Colon (tissue), 2 donors: Measurements from ENCODE around the gene LRRN2.

Source experiments
- FAIRE-seq: peaks from 2 replicates; lab custom pipeline; 2012; peaks lifted over from hg19 to GRCh38; lab: Jason Lieb, UNC
- donor health status: control.
- donor health status: control.

LRRN2 gene

GRCh38 chr1:204712708-204713430 lies 27.3 kb upstream of the LRRN2 start:
- no peak for FAIRE-seq

GRCh38 chr1:204711947-204712701 lies 26.6 kb upstream of the LRRN2 start:
- FAIRE-seq: no peak

DNA sequence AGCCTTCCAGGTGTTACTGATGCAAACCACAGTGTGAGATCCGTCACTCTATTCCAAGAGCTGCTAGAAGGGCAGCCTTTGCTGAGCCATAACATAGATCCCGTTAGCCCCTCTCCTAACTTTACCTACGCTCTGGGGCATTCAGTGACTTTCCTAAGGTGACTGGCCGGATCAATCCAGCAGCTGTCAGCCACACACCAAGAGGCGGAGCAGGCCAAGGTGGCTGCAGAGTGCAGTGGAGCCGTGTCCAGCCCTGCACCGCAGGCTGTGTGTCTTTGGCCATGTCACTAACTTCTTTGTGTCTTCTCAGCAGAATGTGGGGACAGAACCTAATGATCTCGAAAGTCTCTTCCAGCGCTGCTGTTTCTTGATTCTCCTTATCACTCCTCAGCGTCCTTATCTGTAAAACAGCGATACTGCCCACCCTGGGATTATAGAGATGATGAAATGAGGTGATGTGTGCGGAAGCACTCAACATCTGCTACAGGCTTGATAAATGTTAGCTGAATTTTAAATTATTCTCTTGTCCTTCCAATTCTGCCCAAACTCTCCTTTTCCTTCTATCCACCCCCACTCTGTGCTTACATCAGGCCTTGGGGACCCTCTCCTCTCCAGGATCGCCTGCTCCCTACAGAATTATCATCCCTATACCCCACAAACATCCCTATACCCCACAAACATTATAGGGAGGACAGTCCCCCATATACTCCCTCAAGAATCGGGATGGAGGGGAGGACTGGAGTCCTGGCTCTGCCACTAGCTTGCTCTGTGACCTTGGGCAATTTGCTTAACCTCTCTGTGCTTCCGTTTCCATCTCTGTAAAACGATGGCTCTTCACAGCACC lies 25.8 kb upstream of the LRRN2 start:
- FAIRE-seq: no peak

GRCh38 chr1:204709960-204710912 lies 24.7 kb upstream of the LRRN2 start:
- FAIRE-seq: no peak

- no peak for FAIRE-seq
Observed at GRCh38 chr1:204709021-204709420, 23.5 kb upstream of the LRRN2 start.

DNA sequence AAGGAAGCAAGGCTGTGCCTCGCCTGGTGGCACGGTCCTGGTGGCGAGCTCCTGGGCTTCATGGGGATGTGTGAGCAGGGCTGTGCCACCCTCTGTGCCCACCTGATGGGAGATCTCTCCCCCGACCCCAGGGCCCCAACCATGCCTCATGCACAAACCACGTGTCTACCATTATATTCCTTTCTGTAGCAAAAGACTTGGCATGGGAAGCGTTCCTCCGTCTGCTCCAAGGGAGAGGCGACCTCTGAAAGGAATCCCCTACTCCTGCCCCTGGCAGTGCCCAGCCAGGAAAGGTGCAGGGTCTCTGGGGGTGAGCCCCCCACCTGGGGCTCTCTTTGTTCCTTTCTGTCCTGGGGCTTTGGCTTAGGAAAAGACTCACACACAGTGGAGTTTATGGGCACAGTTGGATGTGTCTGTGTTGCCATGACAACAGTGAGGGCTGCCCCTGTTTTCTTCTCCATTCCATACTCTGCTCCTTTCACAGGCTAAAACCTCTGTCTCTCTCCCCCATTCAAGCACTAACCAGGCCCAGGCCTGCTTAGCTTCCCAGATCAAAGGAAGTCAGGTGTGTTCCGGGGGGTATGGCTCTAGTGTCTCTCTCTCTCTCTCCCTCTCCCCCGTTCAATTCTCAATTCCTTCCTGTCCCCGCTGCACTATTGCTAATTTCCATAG lies 21.4 kb upstream of the LRRN2 start:
- no peak for FAIRE-seq

DNA sequence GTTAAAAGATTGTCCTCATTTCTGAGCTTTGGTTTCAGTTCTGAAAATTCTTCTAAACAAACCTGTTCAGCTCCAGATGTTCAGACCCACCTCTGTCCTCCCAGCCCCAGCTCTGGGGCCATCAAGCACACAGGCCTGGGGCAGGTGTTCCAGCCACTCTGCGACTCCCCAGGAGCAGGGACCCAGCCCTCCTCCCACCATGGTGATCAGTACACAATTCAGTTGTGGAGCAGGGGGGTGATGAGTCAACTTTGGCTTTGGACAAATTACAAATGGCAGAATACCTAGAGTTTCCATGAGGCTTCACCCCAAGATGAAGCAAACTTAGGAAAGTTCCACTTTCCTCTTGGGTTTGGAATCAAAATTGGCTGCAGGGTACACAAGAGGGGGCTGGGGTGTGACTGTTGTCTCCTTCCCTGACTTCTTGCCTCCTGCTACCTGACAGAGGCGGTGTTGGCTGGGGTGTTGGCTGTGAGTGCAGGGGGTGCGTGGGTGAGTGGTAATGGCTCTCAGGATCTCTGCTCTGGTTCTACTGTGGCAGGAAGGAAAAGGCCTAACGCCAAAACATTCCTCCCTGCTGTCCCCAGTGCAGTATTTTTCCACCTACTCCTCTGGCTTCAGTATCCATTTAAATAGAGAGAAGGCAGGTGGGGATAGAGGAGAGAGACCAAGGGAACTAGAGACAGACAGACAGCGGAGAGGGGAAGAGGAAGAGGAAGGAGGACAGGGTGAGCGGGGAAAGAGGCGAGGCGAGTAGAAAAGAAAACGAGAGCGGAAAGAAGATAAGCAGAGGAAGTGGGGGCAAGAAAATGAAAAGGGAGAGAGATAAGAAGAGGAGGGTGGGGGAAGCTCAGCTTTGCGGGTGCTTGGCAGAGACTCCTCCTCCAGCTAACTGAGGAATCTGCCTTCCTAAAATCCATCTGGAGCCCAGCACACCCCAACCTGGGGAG lies 20.6 kb upstream of the LRRN2 start:
- FAIRE-seq: no peak

GRCh38 chr1:204705493-204705811 lies 19.9 kb upstream of the LRRN2 start:
- no peak for FAIRE-seq

DNA sequence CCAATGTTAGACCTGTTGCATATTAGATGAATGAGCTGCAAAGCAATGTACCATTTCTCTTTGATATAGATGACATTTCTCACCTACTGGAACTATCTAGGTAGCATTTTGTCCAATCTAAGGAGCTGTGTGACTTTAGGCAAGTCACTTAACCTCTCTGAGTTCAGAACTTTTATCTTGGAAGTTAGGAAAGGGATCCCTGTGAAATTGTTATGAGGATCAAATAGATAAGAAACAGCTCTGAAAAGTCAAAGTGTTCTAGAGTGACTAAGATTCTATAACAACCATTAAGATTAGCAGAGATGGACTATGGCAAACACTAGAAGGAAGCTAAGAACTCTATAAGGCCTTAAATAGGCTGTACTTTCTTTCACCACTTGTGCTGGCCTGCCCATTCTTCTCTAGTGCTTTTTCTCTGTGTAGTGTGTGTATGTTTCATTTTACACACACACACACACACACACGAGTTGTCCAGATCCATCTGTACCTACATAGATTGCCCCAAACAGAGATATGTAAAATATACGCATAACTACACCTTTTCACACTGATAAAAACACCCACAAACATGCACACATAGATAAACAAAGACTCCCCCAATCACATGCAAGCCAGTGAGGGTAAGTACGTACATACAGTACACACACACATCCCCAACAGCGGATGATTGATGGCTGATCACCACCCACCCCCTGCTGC lies 19.4 kb upstream of the LRRN2 start:
- no peak for FAIRE-seq

- FAIRE-seq: no peak
Observed at GRCh38 chr1:204703826-204704612, 18.5 kb upstream of the LRRN2 start.

DNA sequence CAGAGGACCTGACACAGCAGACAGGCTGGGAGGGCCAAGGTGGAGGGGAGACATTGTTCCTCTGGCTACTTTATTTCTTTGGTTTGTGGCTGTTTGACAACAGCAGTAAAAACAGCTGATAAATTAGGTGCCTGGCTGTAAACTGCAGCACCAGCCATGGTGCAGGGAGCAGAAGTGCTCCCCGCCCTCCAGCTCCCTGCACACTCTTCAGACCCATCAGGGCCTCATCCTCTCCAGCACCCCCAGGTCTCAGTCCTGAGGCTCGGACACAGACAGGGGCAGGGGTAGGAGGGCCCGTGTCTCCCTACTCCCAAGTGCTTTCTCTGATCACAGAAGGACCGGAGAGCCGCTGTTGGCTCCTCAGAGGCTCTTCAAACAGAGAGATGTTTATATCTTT lies 17.7 kb upstream of the LRRN2 start:
- FAIRE-seq: no peak

GRCh38 chr1:204702552-204703267 lies 17.2 kb upstream of the LRRN2 start:
- FAIRE-seq: no peak

DNA sequence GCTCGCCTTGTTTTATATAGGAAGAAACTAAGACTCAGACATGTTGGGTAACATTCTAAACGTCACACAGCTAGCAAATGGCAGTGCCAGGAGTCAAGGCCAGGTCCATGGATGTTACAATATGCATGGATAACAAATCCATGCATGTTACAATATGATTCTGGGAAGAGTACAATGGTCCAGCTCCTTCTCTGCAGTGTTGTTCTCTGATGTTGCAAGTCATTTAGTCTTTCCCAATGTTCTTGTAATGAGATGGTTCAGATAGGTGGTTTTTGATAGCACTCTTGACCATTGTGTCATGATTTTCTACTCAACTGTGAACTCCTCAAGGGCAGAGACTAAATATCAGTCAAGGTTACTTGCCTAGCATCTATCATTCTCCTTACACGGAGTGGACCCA lies 15.7 kb upstream of the LRRN2 start:
- FAIRE-seq: no peak

DNA sequence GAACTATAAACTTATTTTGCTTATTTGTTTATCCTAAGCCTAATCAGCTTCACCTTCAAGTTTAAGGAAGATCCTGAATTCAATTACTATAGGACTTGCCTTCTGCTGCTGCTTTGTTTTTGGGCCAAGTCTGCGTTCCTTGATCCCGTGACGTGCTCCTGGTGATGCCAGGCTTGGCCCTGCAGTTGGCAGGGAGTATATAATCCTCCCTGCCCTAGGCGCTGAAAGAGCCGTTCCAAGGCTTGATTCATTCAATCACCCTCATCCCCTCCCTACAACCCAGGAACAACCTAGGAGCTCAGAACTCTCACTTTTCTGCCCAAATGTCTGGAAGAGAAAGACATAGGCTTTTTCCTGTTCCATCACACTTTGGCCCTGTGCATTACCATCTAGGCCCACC lies 12.4 kb upstream of the LRRN2 start:
- no peak for FAIRE-seq

DNA sequence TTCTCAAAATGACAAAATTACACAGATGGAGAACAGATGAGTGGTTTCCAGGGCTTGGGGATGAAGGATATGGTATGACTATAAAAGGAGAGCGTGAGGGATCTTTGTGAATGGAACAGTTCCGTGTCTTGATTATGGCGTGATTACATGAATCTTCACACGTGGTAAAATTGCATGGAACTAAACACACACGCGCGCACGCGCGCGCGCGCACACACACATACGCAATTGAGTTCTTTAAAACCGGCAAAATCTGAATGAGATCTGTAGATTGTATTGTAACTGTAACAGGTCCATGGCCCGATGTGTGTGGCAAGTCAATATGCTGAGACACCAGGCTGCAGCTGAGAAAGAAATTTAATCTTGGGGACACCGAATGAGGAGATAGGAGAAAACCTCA lies 11.1 kb upstream of the LRRN2 start:
- no peak for FAIRE-seq

DNA sequence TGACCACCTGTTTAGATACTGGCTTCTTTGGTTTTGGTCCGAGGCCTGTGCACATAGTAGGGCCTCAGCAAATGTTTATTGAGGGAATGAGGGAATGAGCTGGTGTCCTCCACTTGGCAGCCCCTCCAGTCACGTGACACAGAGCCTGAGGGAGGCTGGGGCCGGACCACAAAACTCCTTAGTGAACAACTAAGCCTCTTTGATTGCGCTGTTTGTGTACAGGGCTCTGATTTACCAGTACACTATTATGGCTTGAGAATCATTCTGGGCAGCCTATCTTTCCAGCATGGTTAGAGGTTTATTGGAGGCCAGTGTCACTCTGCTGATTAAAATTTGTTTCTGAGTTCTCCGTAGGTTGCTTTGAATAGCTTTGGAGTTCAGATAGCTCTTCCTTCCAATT lies 10.2 kb upstream of the LRRN2 start:
- FAIRE-seq: no peak

- no peak for FAIRE-seq
Observed at GRCh38 chr1:204694145-204694544, 8.6 kb upstream of the LRRN2 start.

DNA sequence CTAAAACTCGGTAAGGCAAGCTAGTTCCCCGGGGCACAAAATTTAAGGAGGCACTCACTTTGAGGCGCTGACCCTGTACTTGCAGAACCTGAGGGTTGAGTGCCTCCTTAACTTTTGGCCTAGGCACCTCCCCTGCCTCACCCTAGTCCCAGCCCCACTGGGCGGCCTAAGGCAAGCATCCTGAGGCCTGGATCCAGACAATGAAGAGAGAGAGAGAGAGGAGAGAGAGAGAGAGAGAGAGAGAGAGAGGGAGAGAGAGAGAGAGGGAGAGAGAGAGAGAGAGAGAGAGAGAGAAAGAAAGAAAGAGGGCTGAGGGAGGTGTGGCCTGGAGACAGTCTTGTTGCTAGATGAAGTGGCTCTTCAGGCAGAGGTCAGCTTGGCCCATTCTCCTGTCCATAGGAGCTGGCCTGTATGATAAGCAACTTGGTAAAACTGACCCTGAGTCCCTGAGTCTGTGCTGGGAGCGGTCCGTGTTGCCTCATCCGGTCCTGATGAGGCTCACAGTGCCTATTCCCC lies 7.4 kb upstream of the LRRN2 start:
- no peak for FAIRE-seq
